ENCODE data around the gene EDRF1.

Gene EDRF1

GRCh38 chr10:125792342-125793300, 73.1 kb downstream of the EDRF1 start:
- DNase-seq = no peak
- no peaks in the 10 kb centered on the region for H3K27me3 ChIP-seq (replicated peaks)
- H3K27ac ChIP-seq = no peak overlapping the region
- TF ChIP-seq CTCF (IDR thresholded peaks at IDR 0.05; ENCODE audit: low read depth, low read length, missing control alignments) = no peak
- H3K36me3 ChIP-seq (replicated peaks) = peaks cover 19% of the 10 kb centered on the region
- in situ Hi-C loops (cut with HindIII; ENCODE audit: low pct_ligation_motif_present, low sequenced_read_pairs) = no loop called here
- no peak overlapping the region for H3K4me3 ChIP-seq (ENCODE audit: low read depth, low read length)

GRCh38 chr10:125795128-125795527, 75.6 kb downstream of the EDRF1 start:
- no peaks in the 10 kb centered on the region for H3K27me3 ChIP-seq (replicated peaks)
- in situ Hi-C loops (cut with HindIII; ENCODE audit: low pct_ligation_motif_present, low sequenced_read_pairs) = no loop called here
- H3K4me3 ChIP-seq (ENCODE audit: low read depth, low read length) = no peak overlapping the region
- H3K36me3 ChIP-seq (replicated peaks) = peaks cover 15% of the 10 kb centered on the region
- TF ChIP-seq CTCF (IDR thresholded peaks at IDR 0.05; ENCODE audit: low read depth, low read length, missing control alignments) = no peak
- DNase-seq = no peak
- H3K27ac ChIP-seq = no peak overlapping the region

GRCh38 chr10:125795637-125796190, 76.2 kb downstream of the EDRF1 start:
- no peak for DNase-seq
- Histone ChIP-seq H3K27ac (no peak overlapping the region), H3K27me3 (replicated peaks) (no peaks in the 10 kb centered on the region), H3K4me3 (ENCODE audit: low read depth, low read length) (no peak overlapping the region), H3K36me3 (replicated peaks) (peaks cover 15% of the 10 kb centered on the region)
- TF ChIP-seq CTCF (IDR thresholded peaks at IDR 0.05; ENCODE audit: low read depth, low read length, missing control alignments) = no peak
- in situ Hi-C loops (cut with HindIII; ENCODE audit: low pct_ligation_motif_present, low sequenced_read_pairs) = no loop called here

- in situ Hi-C loops (cut with HindIII; ENCODE audit: low pct_ligation_motif_present, low sequenced_read_pairs) = no loop called here
- TF ChIP-seq CTCF (IDR thresholded peaks at IDR 0.05; ENCODE audit: low read depth, low read length, missing control alignments) = no peak
Measured at GRCh38 chr10:125797424-125797823, 77.9 kb downstream of the EDRF1 start.

GRCh38 chr10:125797994-125798662, 78.6 kb downstream of the EDRF1 start:
- no peak overlapping the region for H3K4me3 ChIP-seq (ENCODE audit: low read depth, low read length)
- H3K27me3 ChIP-seq (replicated peaks) = no peaks in the 10 kb centered on the region
- no peak for DNase-seq
- in situ Hi-C loops (cut with HindIII; ENCODE audit: low pct_ligation_motif_present, low sequenced_read_pairs) = no loop called here
- no peak for TF ChIP-seq CTCF (IDR thresholded peaks at IDR 0.05; ENCODE audit: low read depth, low read length, missing control alignments)
- H3K36me3 ChIP-seq (replicated peaks) = peaks cover 8% of the 10 kb centered on the region
- H3K27ac ChIP-seq = no peak overlapping the region

More at GRCh38 chr10:125797424-125797823, 77.9 kb downstream of the EDRF1 start:
- H3K36me3 ChIP-seq (replicated peaks) = peaks cover 14% of the 10 kb centered on the region
- no peak overlapping the region for H3K4me3 ChIP-seq (ENCODE audit: low read depth, low read length)
- H3K27ac ChIP-seq = no peak overlapping the region
- no peaks in the 10 kb centered on the region for H3K27me3 ChIP-seq (replicated peaks)
- DNase-seq = no peak
